GM10266 (cell line): ENCODE data around the gene SLC6A18.
"Not testable (repeated sequence)": the region's sequence is repeated elsewhere in the genome, so short reads cannot be mapped to it uniquely, and the experiment has no call there.

Experiments used
- DNase-seq: peaks from one replicate; pipeline ENCODE4 v3.0.0; 2012; ENCODE audit errors: extremely low spot score
- CTCF ChIP-seq: IDR thresholded peaks from 2 replicates; pipeline ENCODE4 v1.5.1; 2012; ENCODE audit warnings: mild to moderate bottlenecking, low read depth; ENCODE audit not compliant: control insufficient read depth, insufficient read depth; ENCODE audit errors: missing control alignments

SLC6A18 gene

GRCh38 chr5:1222621-1223277, 2.4 kb upstream of the SLC6A18 start:
- no peak for DNase-seq

DNA sequence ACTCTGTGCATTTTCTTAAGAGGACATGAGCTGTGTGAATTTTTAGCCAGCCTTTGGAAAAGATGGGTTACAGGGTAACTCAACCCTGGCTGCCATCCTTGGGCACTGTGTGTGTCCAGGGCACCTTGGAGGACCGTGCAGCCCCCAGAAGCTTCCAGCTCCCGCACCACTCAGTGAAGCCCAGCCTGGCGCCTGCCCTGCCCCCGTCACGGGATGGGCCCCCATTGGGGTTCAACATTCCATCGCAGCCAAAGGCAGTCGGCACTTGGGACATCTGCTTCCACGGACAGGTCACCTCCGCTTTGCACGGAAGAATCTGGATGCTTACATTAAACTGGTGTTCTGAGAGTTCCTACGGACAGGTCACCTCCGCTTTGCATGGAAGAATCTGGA, 1.9 kb upstream of the SLC6A18 start:
- DNase-seq = no peak
- TF ChIP-seq CTCF = no peak

More at GRCh38 chr5:1222621-1223277, 2.4 kb upstream of the SLC6A18 start:
- no peak for TF ChIP-seq CTCF

GRCh38 chr5:1224631-1225030, 550 bp upstream of the SLC6A18 start:
- DNase-seq = no peak
- TF ChIP-seq CTCF = no peak

DNA sequence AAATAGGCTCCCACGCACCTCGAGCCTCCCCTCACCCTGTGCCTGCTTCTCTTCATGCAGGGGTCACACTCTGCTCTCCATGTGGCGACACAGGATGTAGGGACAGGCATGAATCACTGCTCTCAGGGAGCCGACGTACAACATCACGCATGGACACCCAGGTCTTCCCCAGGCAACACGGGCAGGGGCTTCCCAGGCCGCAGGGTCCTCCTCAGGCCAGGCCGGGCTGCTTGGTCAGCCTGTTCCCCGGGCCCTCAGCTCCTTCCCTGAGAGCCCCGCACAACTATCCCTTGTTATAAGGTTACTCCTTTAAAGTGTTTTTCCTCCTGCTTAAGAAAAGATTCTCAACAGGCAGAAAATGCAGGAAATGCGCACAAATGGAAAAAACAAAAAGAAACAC, 1.1 kb downstream of the SLC6A18 start:
- no peak for TF ChIP-seq CTCF
- DNase-seq = no peak

DNA sequence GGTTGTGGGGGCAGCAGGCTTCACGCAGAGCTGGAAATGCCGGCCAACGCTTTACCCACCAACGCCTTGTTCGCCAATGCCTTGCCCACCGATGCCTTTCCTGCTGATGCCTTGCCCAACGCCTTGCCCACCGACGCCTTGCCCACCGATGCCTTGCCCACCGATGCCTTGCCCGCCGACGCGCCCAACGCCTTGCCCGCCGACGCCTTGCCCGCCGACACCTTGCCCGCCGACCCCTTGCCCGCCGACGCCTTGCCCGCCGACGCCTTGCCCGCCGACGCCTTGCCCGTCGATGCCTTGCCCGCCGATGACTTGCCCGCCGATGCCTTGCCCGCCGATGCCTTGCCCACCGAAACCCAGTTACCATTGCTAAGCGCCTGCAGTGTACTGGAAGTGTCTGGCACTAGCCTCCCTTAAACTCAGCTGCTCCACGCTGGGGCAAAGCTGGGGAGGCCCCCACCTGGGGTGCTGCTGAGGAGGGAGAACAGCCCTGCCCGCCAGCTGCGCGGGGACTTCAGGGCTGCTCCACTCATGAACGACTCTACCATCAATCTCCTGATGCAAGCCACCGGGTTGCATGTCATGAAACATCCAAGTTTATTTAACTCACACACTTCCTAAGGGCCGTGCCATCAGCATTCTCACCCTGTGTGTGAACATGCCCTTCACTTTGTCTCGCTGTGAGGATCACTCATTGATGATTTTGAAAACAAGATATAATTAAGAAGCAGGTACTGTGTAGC, 1.8 kb downstream of the SLC6A18 start:
- no peak for DNase-seq
- TF ChIP-seq CTCF = no peak

DNA sequence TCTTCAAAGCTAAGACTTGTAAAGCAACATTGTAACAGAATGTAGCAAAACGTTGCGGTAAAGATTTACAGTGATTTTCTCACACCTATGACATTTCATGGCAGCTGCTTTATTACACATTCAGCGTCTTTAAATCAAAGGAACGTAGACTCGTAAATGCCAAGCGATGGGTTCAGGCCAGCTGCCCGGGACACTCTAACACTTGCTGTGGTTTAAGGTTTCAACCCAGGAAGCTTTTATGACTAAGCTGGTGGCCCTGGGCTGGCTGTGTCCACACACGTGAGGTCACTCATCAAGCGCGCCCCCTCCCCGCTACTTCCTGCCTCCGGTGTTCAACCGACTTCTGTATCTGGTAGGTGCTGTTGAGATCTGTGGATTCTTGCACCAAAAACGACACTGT, 2.5 kb downstream of the SLC6A18 start:
- no peak for TF ChIP-seq CTCF

DNA sequence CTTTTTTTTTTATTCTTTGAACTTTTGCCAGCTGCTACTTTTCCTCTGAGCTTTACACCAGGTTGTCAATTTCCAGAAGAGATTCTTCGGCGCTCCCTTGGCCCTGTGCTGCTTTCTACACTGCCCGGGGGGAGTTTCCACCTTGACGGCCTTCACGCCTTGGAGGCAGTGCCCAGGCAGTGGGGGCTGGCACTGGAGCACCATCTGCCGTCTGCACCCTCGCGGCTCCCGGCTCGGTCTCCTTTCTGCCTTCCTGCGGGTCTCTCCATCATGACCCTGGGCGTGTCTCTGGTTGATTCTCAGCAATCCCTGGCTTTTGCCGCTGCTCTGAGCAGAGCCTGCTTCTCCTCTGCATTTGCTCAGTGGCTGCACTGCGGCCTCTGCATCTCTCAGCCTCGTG, 2.9 kb downstream of the SLC6A18 start:
- DNase-seq = no peak
- TF ChIP-seq CTCF = no peak

More for the DNA sequence above, 2.5 kb downstream of the SLC6A18 start:
- DNase-seq = no peak

DNA sequence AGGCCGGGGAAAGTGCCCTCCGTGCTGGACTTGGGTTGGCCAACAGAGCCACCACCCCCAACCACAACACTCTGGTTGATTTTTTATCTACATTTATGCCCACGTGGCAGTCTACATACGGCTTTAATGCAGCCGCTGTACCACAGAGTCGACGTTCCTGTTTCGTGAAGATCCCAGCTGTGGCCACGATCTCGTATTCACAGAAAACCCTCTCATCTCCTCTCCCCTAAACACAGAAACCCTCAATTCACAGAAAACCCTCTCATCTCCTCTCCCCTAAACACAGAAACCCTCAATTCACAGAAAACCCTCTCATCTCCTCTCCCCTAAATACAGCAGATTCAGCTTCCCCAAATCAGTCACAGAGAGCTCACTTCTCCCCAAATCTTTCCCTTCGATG, 3.8 kb downstream of the SLC6A18 start:
- DNase-seq = not testable (repeated sequence)
